HepG2 (cell line): ENCODE measurements around the gene STK24.

Experiments used
- ATF7 ChIP-seq, 2 experiments: fragments of 450-650 bp in 1 of 2; sonication (generic) in 1 of 2; formaldehyde crosslinking in 1 of 2; IDR thresholded peaks; 2 replicates each; pipeline versions ENCODE4 v1.4.0 to v1.6.1; 2016 to 2020; ENCODE audit warnings: antibody characterized with exemption in 1 of 2, mild to moderate bottlenecking in 1 of 2, missing genetic modification reagents in 1 of 2
- DPF2 ChIP-seq: sonication (generic); formaldehyde crosslinking; IDR thresholded peaks from 2 replicates; pipeline ENCODE4 v1.4.0; 2020; ENCODE audit warnings: mild to moderate bottlenecking, low read depth, missing genetic modification reagents, borderline replicate concordance
- ZNF549 ChIP-seq: sonication (generic); formaldehyde crosslinking; IDR thresholded peaks from 2 replicates; pipeline ENCODE4 v1.5.0; 2020; ENCODE audit warnings: missing genetic modification reagents
- ZNF572 ChIP-seq: sonication (generic); formaldehyde crosslinking; IDR thresholded peaks from 2 replicates; pipeline ENCODE4 v1.5.1; 2020; ENCODE audit warnings: mild to moderate bottlenecking, missing genetic modification reagents
- ZNF598 ChIP-seq: sonication (generic); formaldehyde crosslinking; IDR thresholded peaks from 2 replicates; pipeline ENCODE4 v1.5.1; 2020; ENCODE audit warnings: mild to moderate bottlenecking, missing genetic modification reagents, borderline replicate concordance
- TF ChIP-seq, protein P1 (sequence below): sonication (generic); formaldehyde crosslinking; IDR thresholded peaks from 2 replicates; pipeline ENCODE4 v1.4.0; 2020; ENCODE audit warnings: missing genetic modification reagents

GRCh38 chr13:98416408-98416807, 160.5 kb downstream of the STK24 start:
- TF ChIP-seq ATF7 (IDR thresholded peaks at IDR 0.05) (no peak), ATF7 (CRISPR knock-in tag; IDR thresholded peaks at IDR 0.05) (no peak), ZNF549 (no peak), DPF2 (CRISPR knock-in tag) (no peak), ZNF572 (no peak), ZNF598 (CRISPR knock-in tag) (no peak)
- TF ChIP-seq, protein P1, sequence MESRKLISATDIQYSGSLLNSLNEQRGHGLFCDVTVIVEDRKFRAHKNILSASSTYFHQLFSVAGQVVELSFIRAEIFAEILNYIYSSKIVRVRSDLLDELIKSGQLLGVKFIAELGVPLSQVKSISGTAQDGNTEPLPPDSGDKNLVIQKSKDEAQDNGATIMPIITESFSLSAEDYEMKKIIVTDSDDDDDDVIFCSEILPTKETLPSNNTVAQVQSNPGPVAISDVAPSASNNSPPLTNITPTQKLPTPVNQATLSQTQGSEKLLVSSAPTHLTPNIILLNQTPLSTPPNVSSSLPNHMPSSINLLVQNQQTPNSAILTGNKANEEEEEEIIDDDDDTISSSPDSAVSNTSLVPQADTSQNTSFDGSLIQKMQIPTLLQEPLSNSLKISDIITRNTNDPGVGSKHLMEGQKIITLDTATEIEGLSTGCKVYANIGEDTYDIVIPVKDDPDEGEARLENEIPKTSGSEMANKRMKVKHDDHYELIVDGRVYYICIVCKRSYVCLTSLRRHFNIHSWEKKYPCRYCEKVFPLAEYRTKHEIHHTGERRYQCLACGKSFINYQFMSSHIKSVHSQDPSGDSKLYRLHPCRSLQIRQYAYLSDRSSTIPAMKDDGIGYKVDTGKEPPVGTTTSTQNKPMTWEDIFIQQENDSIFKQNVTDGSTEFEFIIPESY (CRISPR knock-in tag): no peak
